SU-DHL-6 (cell line): ENCODE results near the gene ILDR2.

ENCODE experiments used
- EZH2phosphoT487 ChIP-seq: fragments of 200-600 bp; sonication (generic), shearing (Covaris generic); conservative IDR thresholded peaks from 2 replicates; pipeline ENCODE4 v1.6.1; 2018; ENCODE audit warnings: mild to moderate bottlenecking, antibody characterized with exemption, low read length, moderate library complexity, mixed read lengths
- TF ChIP-seq, protein P1 (sequence below): fragments of 200-600 bp; sonication (generic); IDR thresholded peaks from one replicate; pipeline ENCODE4 v1.5.1; 2017; ENCODE audit warnings: antibody characterized with exemption, mild to moderate bottlenecking, low read length, moderate library complexity; ENCODE audit not compliant: insufficient read depth, poor library complexity, severe bottlenecking

DNA sequence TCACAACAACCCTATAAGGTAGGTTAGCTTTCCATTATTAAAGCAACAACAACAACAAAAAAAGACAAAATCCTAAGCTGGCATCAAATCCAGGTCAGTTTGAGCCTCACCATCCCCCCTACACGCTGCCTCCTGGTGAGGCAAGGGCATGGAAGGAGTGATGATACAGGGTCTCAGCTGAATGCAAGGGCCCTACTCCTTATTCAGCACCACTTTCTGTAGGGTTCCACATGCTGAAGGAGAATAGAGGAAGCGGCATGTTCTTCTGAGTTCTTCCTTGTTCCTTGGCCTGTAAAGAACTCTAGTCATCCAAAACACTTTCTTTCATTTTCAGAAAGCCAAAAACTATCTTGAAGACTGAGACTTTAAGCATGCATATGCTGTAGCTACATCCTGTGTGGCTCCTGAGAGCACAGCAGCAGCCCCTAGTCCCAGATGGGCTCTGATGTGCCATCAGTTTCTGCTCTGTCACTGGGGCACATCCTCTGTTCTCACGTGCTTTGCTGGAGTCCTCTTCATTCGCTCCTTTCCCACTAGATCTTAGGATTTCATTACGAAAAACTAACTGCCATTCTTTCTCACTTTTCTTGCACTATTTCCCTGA lies 6.2 kb downstream of the ILDR2 start:
- TF ChIP-seq, protein P1, sequence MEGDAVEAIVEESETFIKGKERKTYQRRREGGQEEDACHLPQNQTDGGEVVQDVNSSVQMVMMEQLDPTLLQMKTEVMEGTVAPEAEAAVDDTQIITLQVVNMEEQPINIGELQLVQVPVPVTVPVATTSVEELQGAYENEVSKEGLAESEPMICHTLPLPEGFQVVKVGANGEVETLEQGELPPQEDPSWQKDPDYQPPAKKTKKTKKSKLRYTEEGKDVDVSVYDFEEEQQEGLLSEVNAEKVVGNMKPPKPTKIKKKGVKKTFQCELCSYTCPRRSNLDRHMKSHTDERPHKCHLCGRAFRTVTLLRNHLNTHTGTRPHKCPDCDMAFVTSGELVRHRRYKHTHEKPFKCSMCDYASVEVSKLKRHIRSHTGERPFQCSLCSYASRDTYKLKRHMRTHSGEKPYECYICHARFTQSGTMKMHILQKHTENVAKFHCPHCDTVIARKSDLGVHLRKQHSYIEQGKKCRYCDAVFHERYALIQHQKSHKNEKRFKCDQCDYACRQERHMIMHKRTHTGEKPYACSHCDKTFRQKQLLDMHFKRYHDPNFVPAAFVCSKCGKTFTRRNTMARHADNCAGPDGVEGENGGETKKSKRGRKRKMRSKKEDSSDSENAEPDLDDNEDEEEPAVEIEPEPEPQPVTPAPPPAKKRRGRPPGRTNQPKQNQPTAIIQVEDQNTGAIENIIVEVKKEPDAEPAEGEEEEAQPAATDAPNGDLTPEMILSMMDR, result no peak
- TF ChIP-seq EZH2phosphoT487, result no peak
